ENCODE data around the gene ATP8B3.

Gene ATP8B3

DNA sequence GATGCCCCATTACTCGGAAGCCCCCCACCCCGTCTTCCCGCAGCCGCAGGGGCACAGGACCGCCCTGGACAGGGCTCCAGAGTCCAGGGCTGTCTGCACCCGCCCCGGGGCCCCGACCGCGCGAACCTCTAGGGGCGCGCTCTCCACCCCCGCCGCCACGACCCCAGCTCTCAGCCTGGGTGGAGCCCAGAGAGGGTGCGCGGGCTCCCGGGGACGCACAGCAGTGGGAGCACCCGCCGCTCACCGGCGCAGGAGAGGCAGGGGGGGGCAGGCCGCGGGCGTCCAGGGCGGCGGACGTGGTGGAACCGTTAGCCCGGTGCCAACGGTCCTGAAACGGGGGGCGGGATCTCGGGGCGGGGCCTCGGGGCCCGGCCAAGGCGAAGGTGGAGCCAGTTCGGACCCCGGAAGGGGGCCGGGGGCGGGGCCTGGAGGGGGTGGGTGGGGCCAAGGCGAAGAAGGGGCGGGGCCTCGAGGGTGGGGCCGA is at the start of gene ATP8B3:
ATP8B3 (minus strand) TSS at position 335 of the 484 bp plus-strand sequence. CDS start 540 bp downstream, outside the sequence.
- no peak for DNase-seq (ENCODE audit: low read depth)
- TF ChIP-seq, protein P1, sequence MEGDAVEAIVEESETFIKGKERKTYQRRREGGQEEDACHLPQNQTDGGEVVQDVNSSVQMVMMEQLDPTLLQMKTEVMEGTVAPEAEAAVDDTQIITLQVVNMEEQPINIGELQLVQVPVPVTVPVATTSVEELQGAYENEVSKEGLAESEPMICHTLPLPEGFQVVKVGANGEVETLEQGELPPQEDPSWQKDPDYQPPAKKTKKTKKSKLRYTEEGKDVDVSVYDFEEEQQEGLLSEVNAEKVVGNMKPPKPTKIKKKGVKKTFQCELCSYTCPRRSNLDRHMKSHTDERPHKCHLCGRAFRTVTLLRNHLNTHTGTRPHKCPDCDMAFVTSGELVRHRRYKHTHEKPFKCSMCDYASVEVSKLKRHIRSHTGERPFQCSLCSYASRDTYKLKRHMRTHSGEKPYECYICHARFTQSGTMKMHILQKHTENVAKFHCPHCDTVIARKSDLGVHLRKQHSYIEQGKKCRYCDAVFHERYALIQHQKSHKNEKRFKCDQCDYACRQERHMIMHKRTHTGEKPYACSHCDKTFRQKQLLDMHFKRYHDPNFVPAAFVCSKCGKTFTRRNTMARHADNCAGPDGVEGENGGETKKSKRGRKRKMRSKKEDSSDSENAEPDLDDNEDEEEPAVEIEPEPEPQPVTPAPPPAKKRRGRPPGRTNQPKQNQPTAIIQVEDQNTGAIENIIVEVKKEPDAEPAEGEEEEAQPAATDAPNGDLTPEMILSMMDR (conservative IDR thresholded peaks at IDR 0.05; ENCODE audit: low read depth, low read length) = no peak
- peak within 1 kb of the TSS; percentile 65 for H3K4me3 ChIP-seq (ENCODE audit: low read length)

DNA sequence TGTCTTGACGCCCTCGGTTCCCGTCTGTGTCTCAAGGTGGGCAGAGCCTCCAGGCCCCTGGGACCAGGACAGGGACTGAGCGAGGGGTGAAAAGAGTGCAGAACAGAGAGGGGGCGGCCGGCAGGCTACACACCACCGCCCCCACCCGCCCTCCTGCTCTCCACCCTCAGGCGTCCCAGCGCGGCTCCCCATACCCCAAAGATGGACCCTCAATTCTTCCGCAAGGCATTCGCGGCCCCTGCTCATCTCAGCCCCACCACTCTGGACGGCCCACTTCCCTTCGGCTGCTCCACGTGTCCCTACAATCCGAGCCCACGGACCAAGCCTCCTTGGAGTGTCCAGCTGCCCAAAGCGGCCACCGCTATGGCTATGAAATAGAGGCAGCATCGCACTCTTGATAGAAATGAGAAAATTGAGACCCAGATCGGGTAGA is 49.5 kb upstream of the ATP8B3 start:
- peak overlapping the region; percentile 76 for H3K4me3 ChIP-seq (ENCODE audit: low read length)
- TF ChIP-seq, protein P1 (conservative IDR thresholded peaks at IDR 0.05; ENCODE audit: low read depth, low read length) = no peak
- DNase-seq (ENCODE audit: low read depth) = no peak

- DNase-seq (ENCODE audit: low read depth) = no peak
- peak overlapping the region; percentile 76 for H3K4me3 ChIP-seq (ENCODE audit: low read length)
- TF ChIP-seq, protein P1 (conservative IDR thresholded peaks at IDR 0.05; ENCODE audit: low read depth, low read length) = no peak
Observed at GRCh38 chr19:1860821-1861598, 48.9 kb upstream of the ATP8B3 start.

DNA sequence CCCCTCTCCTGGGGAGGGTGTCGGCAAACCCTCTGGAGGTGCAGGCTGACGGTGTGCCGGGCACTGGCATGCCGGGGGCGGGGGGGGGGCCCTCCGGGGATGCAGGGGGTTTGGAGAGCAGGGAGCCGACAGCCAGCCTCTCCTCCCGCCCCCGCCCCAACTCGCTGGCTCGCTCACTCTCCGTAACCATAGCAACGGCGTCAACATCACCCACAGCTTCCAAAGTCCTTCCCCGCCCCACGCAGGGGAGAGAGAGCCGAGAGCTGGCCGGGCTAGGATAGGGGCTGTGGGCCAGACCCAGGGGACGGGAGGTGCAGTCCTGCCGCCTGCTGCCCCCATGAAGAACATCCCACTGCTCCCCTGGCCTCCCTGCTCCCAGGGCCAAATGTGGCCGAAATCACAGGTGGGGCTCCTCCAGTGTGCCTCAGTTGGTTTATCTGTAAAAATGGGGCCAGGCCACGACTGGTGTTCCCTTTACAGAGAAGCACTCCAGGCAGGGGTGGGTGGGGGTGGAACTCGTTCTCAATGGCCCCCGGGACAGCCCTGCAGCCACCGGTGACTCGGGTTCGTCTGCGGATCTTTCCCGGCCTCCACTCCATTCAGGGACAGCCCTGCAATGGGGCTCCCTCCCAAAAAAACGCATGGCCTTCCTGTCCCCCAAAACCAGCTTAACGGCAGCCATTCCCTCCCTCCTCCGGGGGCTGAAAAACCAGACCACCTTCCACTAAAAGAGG is 48.1 kb upstream of the ATP8B3 start:
- peak overlapping the region; percentile 14 for H3K4me3 ChIP-seq (ENCODE audit: low read length)
- TF ChIP-seq, protein P1 (conservative IDR thresholded peaks at IDR 0.05; ENCODE audit: low read depth, low read length) = no peak
- no peak for DNase-seq (ENCODE audit: low read depth)

GRCh38 chr19:1859331-1859781 is 47.3 kb upstream of the ATP8B3 start:
- no peak for DNase-seq (ENCODE audit: low read depth)
- TF ChIP-seq, protein P1 (conservative IDR thresholded peaks at IDR 0.05; ENCODE audit: low read depth, low read length) = peak; percentile 19
- no peak overlapping the region for H3K4me3 ChIP-seq (ENCODE audit: low read length)

DNA sequence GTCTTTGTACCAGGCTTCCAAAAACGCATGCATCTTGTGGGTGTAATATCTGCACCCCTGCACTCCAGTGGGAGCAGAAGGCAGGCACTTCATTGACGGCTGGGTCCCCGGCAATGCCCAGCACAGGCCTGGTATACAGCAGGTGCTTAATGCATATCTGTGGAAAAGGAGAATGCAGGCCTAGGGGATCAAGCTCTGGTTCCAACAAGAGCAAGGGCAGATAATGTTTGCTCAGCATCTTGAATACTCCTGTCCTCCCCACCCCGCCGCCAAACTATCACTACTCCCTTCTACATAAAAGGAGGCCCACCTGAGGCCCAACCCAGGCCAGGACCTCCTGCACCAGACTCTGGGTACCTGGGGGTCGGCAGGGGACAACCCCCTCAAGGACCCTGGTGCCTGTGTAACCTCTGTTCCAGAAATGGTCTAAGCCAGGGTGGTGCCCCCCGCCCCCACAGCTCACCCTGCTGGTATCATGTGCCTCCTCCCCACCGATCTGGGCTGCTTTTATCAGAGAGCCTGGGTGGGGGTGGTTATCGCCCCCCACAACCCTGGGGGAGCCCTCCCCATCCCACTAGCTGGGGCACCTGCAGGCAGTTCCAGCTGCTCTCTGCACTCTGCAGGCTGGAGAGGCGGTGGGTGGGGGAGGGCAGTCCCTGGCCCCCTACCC is 46.5 kb upstream of the ATP8B3 start:
- TF ChIP-seq, protein P1 (conservative IDR thresholded peaks at IDR 0.05; ENCODE audit: low read depth, low read length) = no peak
- no peak overlapping the region for H3K4me3 ChIP-seq (ENCODE audit: low read length)
- no peak for DNase-seq (ENCODE audit: low read depth)
